ENCODE measurements around the gene IL10RA. TPM values are rescaled to one million over a fixed set of nuclear protein-coding genes. Genes with fewer than 3 reads are reported as not detected.

Gene IL10RA
- total RNA-seq, 4 donors from 2014 or later = 0.73 to 5.5 (median 2.2) TPM

GRCh38 chr11:117986981-117987574 lies 884 bp downstream of the IL10RA start:
- H3K4me3 ChIP-seq = peak overlapping the region in 3 of 4 donors; percentile 47 to 65 (median 47)
- intact Hi-C loops (cut with DNase I; ENCODE audit: low total_unique reads) = no loop called here
- no peak for DNase-seq

DNA sequence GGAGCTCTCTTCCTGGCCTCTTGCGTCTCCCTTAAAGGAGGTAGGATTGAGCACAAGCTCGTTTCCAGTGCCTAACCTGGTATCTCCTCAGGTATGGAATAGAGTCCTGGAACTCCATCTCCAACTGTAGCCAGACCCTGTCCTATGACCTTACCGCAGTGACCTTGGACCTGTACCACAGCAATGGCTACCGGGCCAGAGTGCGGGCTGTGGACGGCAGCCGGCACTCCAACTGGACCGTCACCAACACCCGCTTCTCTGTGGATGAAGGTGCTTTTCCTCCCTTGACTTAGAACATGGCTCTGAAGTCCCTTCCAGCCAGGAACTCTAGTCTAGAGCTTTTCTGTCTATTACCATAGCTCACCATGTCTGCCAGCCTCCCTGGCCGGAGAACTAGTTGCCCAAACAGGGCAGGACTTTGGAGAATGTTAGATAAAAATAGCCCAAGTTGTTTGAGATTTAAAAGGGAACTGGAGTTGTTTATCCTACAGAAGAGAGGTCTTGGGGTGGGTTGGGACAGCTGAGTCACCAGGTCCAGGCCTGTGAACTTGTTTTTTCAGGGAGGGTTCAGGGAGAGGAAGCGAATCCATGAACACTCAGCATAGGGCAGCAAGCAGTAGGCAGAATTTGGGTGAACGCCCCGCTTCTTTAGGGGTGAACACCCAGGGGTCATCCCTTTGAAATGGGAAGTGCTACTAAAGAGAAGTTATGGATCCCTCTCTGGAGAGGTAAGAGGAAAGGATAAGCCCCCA lies 3.3 kb downstream of the IL10RA start:
- H3K4me1 ChIP-seq = peaks cover 0 to 4% of the 10 kb centered on the region in 2 donors
- peak in 1 of 2 donors; percentile 37 for DNase-seq

More at GRCh38 chr11:117986981-117987574, 884 bp downstream of the IL10RA start:
- peak overlapping the region in 2 of 4 donors; percentile 8 to 20 for H3K27ac ChIP-seq
- H3K27me3 ChIP-seq = peaks cover 8 to 22% (median 19%) of the 10 kb centered on the region in 3 donors
- H3K36me3 ChIP-seq = no peaks in the 10 kb centered on the region
- H3K4me1 ChIP-seq = peaks cover 0 to 4% of the 10 kb centered on the region in 2 donors
- in situ Hi-C loops (cut with MboI; ENCODE audit: low sequenced_read_pairs in 4 of 4) = no loop called here
- ATAC-seq = no peak
- TF ChIP-seq, protein P1, sequence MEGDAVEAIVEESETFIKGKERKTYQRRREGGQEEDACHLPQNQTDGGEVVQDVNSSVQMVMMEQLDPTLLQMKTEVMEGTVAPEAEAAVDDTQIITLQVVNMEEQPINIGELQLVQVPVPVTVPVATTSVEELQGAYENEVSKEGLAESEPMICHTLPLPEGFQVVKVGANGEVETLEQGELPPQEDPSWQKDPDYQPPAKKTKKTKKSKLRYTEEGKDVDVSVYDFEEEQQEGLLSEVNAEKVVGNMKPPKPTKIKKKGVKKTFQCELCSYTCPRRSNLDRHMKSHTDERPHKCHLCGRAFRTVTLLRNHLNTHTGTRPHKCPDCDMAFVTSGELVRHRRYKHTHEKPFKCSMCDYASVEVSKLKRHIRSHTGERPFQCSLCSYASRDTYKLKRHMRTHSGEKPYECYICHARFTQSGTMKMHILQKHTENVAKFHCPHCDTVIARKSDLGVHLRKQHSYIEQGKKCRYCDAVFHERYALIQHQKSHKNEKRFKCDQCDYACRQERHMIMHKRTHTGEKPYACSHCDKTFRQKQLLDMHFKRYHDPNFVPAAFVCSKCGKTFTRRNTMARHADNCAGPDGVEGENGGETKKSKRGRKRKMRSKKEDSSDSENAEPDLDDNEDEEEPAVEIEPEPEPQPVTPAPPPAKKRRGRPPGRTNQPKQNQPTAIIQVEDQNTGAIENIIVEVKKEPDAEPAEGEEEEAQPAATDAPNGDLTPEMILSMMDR (IDR thresholded peaks at IDR 0.05 in 4 of 5, conservative IDR thresholded peaks at IDR 0.05 in 1 of 5) = no peak
- TF ChIP-seq POLR2A (IDR thresholded peaks at IDR 0.05) = no peak
- no peaks in the 10 kb centered on the region for H3K9me3 ChIP-seq

GRCh38 chr11:117992136-117992535 lies 5.9 kb downstream of the IL10RA start:
- H3K4me1 ChIP-seq = no peaks in the 10 kb centered on the region
- in situ Hi-C loops (cut with MboI; ENCODE audit: low sequenced_read_pairs in 4 of 4) = no loop called here
- intact Hi-C loops (cut with DNase I; ENCODE audit: low total_unique reads) = no loop called here
- H3K4me3 ChIP-seq = no peak overlapping the region
- TF ChIP-seq, protein P1 (IDR thresholded peaks at IDR 0.05 in 4 of 5, conservative IDR thresholded peaks at IDR 0.05 in 1 of 5) = no peak
- no peak for TF ChIP-seq POLR2A (IDR thresholded peaks at IDR 0.05)
- no peak overlapping the region for H3K27ac ChIP-seq
- DNase-seq = no peak
- no peak for ATAC-seq
- no peaks in the 10 kb centered on the region for H3K9me3 ChIP-seq
- no peaks in the 10 kb centered on the region for H3K36me3 ChIP-seq
- peaks cover 5 to 14% (median 10%) of the 10 kb centered on the region in 3 donors for H3K27me3 ChIP-seq

More for the DNA sequence above, 3.3 kb downstream of the IL10RA start:
- ATAC-seq = peak; percentile 19 to 31
- intact Hi-C loops (cut with DNase I; ENCODE audit: low total_unique reads) = no loop called here
- in situ Hi-C loops (cut with MboI; ENCODE audit: low sequenced_read_pairs in 4 of 4) = no loop called here
- peak overlapping the region in 1 of 4 donors; percentile 47 for H3K4me3 ChIP-seq
- no peaks in the 10 kb centered on the region for H3K36me3 ChIP-seq
- H3K9me3 ChIP-seq = no peaks in the 10 kb centered on the region
- TF ChIP-seq, protein P1 (IDR thresholded peaks at IDR 0.05 in 4 of 5, conservative IDR thresholded peaks at IDR 0.05 in 1 of 5) = no peak
- no peak for TF ChIP-seq POLR2A (IDR thresholded peaks at IDR 0.05)
- H3K27ac ChIP-seq = peak overlapping the region in 1 of 4 donors; percentile 22
- peaks cover 8 to 22% (median 19%) of the 10 kb centered on the region in 3 donors for H3K27me3 ChIP-seq

- no peaks in the 10 kb centered on the region for H3K9me3 ChIP-seq
- intact Hi-C loops (cut with DNase I; ENCODE audit: low total_unique reads) = no loop called here
- TF ChIP-seq, protein P1 (IDR thresholded peaks at IDR 0.05 in 4 of 5, conservative IDR thresholded peaks at IDR 0.05 in 1 of 5) = no peak
- DNase-seq (no peak), ATAC-seq (no peak)
- H3K4me1 ChIP-seq = no peaks in the 10 kb centered on the region
- H3K4me3 ChIP-seq = no peak overlapping the region
- peaks cover 5 to 9% (median 8%) of the 10 kb centered on the region in 3 donors for H3K27me3 ChIP-seq
- no peak overlapping the region for H3K27ac ChIP-seq
- H3K36me3 ChIP-seq = no peaks in the 10 kb centered on the region
- in situ Hi-C loops (cut with MboI; ENCODE audit: low sequenced_read_pairs in 4 of 4) = no loop called here
Observed at GRCh38 chr11:117992620-117993019, 6.4 kb downstream of the IL10RA start.

All from gastrocnemius medialis (tissue), 4 donors.